ENCODE results near the gene TBC1D9.

- TF ChIP-seq, protein P1, sequence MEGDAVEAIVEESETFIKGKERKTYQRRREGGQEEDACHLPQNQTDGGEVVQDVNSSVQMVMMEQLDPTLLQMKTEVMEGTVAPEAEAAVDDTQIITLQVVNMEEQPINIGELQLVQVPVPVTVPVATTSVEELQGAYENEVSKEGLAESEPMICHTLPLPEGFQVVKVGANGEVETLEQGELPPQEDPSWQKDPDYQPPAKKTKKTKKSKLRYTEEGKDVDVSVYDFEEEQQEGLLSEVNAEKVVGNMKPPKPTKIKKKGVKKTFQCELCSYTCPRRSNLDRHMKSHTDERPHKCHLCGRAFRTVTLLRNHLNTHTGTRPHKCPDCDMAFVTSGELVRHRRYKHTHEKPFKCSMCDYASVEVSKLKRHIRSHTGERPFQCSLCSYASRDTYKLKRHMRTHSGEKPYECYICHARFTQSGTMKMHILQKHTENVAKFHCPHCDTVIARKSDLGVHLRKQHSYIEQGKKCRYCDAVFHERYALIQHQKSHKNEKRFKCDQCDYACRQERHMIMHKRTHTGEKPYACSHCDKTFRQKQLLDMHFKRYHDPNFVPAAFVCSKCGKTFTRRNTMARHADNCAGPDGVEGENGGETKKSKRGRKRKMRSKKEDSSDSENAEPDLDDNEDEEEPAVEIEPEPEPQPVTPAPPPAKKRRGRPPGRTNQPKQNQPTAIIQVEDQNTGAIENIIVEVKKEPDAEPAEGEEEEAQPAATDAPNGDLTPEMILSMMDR (IDR thresholded peaks at IDR 0.05) = no peak
- TF ChIP-seq POLR2A (IDR thresholded peaks at IDR 0.05) = no peak
- no peak for TF ChIP-seq POLR2AphosphoS5 (IDR thresholded peaks at IDR 0.05)
Measured at GRCh38 chr4:140740906-140741670, 15.1 kb downstream of the TBC1D9 start.

Measured in prostate gland (tissue), 2 donors.